Measurements from ENCODE around the gene DUOXA2. TPM values are rescaled to one million over a fixed set of nuclear protein-coding genes. Genes with fewer than 3 reads are reported as not detected.

DUOXA2 gene
- total and polyA plus RNA-seq, 12 donors, result not detected

- Histone ChIP-seq H3K36me3 (no peaks in the 10 kb centered on the region), H3K4me1 (no peaks in the 10 kb centered on the region), H3K27me3 (peaks cover 0 to 47% (median 14%) of the 10 kb centered on the region in 7 donors), H3K27ac (no peak overlapping the region), H3K4me3 (no peak overlapping the region), H3K9me3 (no peaks in the 10 kb centered on the region)
- no peak for ATAC-seq
- 95% methylated on average over 10 of the region's 10 CpGs for WGBS, 2 donors
- intact Hi-C loops (cut with DNase I), result no loop called here
- DNase-seq, result no peak
- TF ChIP-seq CTCF (IDR thresholded peaks at IDR 0.05), result no peak
Observed at GRCh38 chr15:45140557-45141250, 26.6 kb downstream of the DUOXA2 start.

GRCh38 chr15:45141386-45141785, 27.3 kb downstream of the DUOXA2 start:
- no peaks in the 10 kb centered on the region for H3K9me3 ChIP-seq
- H3K4me3 ChIP-seq, result no peak overlapping the region
- no peak for ATAC-seq
- TF ChIP-seq CTCF (IDR thresholded peaks at IDR 0.05), result no peak
- no peaks in the 10 kb centered on the region for H3K4me1 ChIP-seq
- no peak overlapping the region for H3K27ac ChIP-seq
- H3K36me3 ChIP-seq, result no peaks in the 10 kb centered on the region
- WGBS, 2 donors, result 80 to 87% methylated on average over 5 of the region's 5 CpGs
- DNase-seq, result no peak
- intact Hi-C loops (cut with DNase I), result no loop called here
- H3K27me3 ChIP-seq, result peaks cover 0 to 41% (median 8%) of the 10 kb centered on the region in 7 donors

DNA sequence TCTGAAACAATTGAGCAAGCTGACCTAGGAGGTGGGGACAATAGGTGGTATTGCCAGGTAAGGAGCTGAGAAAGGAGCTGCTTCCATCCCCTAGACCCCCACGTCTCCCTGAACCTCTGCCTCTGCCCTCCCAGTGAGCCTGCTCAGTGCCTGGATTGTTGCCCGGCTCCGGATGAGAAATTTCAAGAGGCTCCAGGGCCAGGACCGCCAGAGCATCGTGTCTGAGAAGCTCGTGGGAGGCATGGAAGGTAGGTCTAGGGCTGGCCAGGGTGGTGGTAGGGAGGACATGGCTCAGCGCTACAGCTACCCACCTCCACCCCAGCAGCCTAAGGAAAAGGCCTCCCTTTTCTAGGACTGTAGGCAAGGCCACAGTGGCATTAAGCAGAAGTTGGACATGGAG, 28.9 kb downstream of the DUOXA2 start:
- Histone ChIP-seq H3K4me3 (no peak overlapping the region), H3K4me1 (no peaks in the 10 kb centered on the region), H3K9me3 (no peaks in the 10 kb centered on the region), H3K27me3 (peaks cover 0 to 32% (median 0%) of the 10 kb centered on the region in 7 donors), H3K36me3 (no peaks in the 10 kb centered on the region), H3K27ac (no peak overlapping the region)
- 85 to 89% methylated on average over 7 of the region's 7 CpGs for WGBS, 2 donors
- no peak for TF ChIP-seq CTCF (IDR thresholded peaks at IDR 0.05)
- DNase-seq, result no peak
- intact Hi-C loops (cut with DNase I), result no loop called here
- ATAC-seq, result no peak

- Histone ChIP-seq H3K27me3 (peaks cover 0 to 28% (median 0%) of the 10 kb centered on the region in 7 donors), H3K36me3 (no peaks in the 10 kb centered on the region), H3K27ac (no peak overlapping the region), H3K4me1 (no peaks in the 10 kb centered on the region), H3K4me3 (no peak overlapping the region), H3K9me3 (no peaks in the 10 kb centered on the region)
- no peak for ATAC-seq
- DNase-seq, result no peak
- no peak for TF ChIP-seq CTCF (IDR thresholded peaks at IDR 0.05)
- WGBS, 2 donors, result 83 to 85% methylated on average over 11 of the region's 11 CpGs
- intact Hi-C loops (cut with DNase I), result no loop called here
Observed at GRCh38 chr15:45143946-45144345, 29.8 kb downstream of the DUOXA2 start.

Measured in heart right ventricle (tissue), 16 donors.